PFSK-1 (cell line): ENCODE data around the gene DCT.

Source experiments
- FOXP2 ChIP-seq: optimal IDR thresholded peaks from 2 replicates; pipeline ENCODE3; 2011; ENCODE audit warnings: borderline replicate concordance, control low read depth, inconsistent platforms; ENCODE audit not compliant: insufficient read depth; ENCODE audit errors: extremely low read length, extremely low read depth
- POLR2AphosphoS5 ChIP-seq: IDR thresholded peaks from 2 replicates; pipeline ENCODE4 v1.6.1; 2012; ENCODE audit warnings: low read depth, mild to moderate bottlenecking, control low read depth, low read length, moderate library complexity
- SIN3A ChIP-seq: IDR thresholded peaks from 2 replicates; pipeline ENCODE4 v1.6.1; 2012; ENCODE audit warnings: mild to moderate bottlenecking, low read length, moderate library complexity, borderline replicate concordance; ENCODE audit not compliant: insufficient read depth
- TAF1 ChIP-seq: IDR thresholded peaks from 2 replicates; pipeline ENCODE4 v1.6.1; 2012; ENCODE audit warnings: low read length, control low read depth, borderline replicate concordance; ENCODE audit not compliant: insufficient read depth
- TF ChIP-seq, protein P1 (sequence below), 2 experiments: IDR thresholded peaks; 2 replicates each; pipeline versions ENCODE4 v1.6.1 to v1.8.0; 2011 to 2012; ENCODE audit warnings: low read depth in 2 of 2, low read length in 2 of 2, control low read depth in 1 of 2, inconsistent platforms in 1 of 2, mild to moderate bottlenecking in 1 of 2, moderate library complexity in 1 of 2; ENCODE audit not compliant: insufficient read depth in 1 of 2

The DCT gene

DNA sequence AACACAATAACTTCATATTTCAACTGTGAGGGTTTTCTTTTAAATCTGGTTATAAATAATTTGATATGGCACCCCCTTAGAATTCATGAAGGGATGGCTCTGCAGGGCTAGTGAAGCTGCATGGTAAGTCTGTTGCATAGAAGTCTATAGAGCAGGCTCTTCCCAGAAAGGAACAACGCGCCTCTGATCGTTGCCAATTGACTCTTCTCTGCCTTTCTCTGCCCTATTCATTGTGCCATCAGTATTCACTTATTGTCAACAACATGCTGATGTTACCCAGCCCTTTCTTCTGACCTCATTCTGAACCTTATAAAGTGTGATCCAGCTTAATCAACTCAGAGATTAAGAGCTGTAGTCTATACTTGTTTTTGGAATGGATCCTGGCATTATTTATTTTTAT, 16.3 kb upstream of the DCT start:
- TF ChIP-seq POLR2AphosphoS5 (no peak), FOXP2 (no peak), SIN3A (no peak), TAF1 (no peak)
- TF ChIP-seq, protein P1, sequence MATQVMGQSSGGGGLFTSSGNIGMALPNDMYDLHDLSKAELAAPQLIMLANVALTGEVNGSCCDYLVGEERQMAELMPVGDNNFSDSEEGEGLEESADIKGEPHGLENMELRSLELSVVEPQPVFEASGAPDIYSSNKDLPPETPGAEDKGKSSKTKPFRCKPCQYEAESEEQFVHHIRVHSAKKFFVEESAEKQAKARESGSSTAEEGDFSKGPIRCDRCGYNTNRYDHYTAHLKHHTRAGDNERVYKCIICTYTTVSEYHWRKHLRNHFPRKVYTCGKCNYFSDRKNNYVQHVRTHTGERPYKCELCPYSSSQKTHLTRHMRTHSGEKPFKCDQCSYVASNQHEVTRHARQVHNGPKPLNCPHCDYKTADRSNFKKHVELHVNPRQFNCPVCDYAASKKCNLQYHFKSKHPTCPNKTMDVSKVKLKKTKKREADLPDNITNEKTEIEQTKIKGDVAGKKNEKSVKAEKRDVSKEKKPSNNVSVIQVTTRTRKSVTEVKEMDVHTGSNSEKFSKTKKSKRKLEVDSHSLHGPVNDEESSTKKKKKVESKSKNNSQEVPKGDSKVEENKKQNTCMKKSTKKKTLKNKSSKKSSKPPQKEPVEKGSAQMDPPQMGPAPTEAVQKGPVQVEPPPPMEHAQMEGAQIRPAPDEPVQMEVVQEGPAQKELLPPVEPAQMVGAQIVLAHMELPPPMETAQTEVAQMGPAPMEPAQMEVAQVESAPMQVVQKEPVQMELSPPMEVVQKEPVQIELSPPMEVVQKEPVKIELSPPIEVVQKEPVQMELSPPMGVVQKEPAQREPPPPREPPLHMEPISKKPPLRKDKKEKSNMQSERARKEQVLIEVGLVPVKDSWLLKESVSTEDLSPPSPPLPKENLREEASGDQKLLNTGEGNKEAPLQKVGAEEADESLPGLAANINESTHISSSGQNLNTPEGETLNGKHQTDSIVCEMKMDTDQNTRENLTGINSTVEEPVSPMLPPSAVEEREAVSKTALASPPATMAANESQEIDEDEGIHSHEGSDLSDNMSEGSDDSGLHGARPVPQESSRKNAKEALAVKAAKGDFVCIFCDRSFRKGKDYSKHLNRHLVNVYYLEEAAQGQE (IDR thresholded peaks at IDR 0.05; ENCODE audit: insufficient read depth in 1 of 2, low read depth in 2 of 2, low read length in 2 of 2): no peak

- TF ChIP-seq FOXP2 (no peak), SIN3A (no peak), TAF1 (no peak), POLR2AphosphoS5 (no peak)
- TF ChIP-seq, protein P1 (IDR thresholded peaks at IDR 0.05; ENCODE audit: insufficient read depth in 1 of 2, low read depth in 2 of 2, low read length in 2 of 2): no peak
These were observed 14.5 kb upstream of the DCT start for GRCh38 chr13:94494026-94494425.

GRCh38 chr13:94487043-94487442, 7.6 kb upstream of the DCT start:
- TF ChIP-seq FOXP2 (no peak), TAF1 (no peak), SIN3A (no peak), POLR2AphosphoS5 (no peak)
- TF ChIP-seq, protein P1 (IDR thresholded peaks at IDR 0.05; ENCODE audit: insufficient read depth in 1 of 2, low read depth in 2 of 2, low read length in 2 of 2): no peak

DNA sequence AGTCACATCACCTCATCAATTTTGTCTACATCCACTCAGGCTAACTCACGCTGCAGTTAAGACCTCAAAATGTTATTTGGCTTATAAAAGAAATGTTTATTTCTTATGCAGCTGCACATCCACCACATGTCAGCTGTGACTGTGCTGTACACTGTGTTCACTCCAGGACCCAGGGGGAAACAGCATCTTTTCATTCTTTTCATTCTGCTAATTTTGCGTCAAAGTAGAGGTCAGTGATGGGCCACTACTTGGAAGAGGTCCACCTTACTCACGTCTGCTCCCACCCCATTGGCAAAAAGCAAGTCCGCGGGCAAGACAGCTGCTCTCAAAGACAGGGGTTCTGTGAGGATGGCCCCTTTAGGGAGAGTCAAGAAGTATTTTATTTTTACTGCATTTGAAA, 4.5 kb upstream of the DCT start:
- TF ChIP-seq FOXP2 (no peak), POLR2AphosphoS5 (no peak), SIN3A (no peak), TAF1 (no peak)
- TF ChIP-seq, protein P1 (IDR thresholded peaks at IDR 0.05; ENCODE audit: insufficient read depth in 1 of 2, low read depth in 2 of 2, low read length in 2 of 2): no peak

- no peak for TF ChIP-seq FOXP2
- no peak for TF ChIP-seq TAF1
- no peak for TF ChIP-seq SIN3A
- TF ChIP-seq, protein P1 (IDR thresholded peaks at IDR 0.05; ENCODE audit: insufficient read depth in 1 of 2, low read depth in 2 of 2, low read length in 2 of 2): no peak
- no peak for TF ChIP-seq POLR2AphosphoS5
These were observed 2.5 kb upstream of the DCT start for GRCh38 chr13:94481941-94482340.
